ENCODE measurements around the gene UQCRHL. TPM values are rescaled to one million over a fixed set of nuclear protein-coding genes. Genes with fewer than 3 reads are reported as not detected.

UQCRHL gene
- total RNA-seq, 1 experiment from 2014 or later = 2.6 TPM

DNA sequence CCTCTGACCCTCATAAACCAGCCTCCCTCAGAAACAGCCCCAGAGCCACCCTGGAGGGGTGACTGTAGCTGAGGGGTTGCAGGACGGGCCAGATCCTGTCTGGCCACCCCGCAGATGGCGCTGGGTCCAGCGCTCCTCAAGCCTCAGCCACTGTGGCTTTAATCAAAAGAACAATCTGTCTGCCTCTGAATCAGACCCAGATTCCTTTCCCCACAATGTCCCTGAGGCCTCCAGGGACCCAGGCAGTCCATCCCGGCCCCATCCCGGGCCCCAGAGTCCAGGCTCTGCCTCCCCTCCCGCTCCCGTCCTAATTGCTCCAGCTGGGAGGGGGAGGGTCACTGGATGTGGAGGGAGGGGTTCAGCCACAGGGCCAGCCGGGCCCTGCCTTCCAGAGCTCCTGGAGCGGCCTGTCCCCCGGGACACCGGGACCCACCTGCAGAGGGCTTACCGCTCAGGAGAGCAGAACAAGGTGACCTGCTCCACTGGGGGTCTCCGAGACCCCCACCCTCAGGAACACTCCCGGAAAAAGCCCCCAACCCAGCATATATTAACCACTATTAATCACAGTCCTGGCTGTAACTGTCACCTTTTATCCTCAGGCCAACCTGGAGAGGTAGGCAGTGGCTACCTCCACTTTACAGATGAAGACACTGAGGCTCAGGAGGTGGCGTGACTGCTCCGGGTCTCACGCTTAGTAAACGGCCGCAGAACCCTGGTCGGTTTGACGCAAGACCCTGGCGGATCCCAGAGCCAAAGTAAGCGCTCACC is 49.7 kb downstream of the UQCRHL start:
- intact Hi-C loops (cut with micrococcal nuclease; ENCODE audit: unreplicated experiment) (no loop called here), in situ Hi-C loops (cut with HindIII; ENCODE audit: low pct_unique_long_range_greater_than_20kb, low sequenced_read_pairs) (no loop called here)
- CTCF ChIA-PET = interaction anchor here (0.5 kb wide), 1 partner anchor 14 kb away, joined by 4 read pairs; no protein-coding TSS in a partner anchor

More for the DNA sequence above, 49.7 kb downstream of the UQCRHL start:
- Histone ChIP-seq H3K9me3 (ENCODE audit: control insufficient read depth, insufficient read depth, low read depth, low read length) (no peaks in the 10 kb centered on the region), H3K4me3 (ENCODE audit: low read depth in 2 of 2, low read length in 2 of 2) (no peak overlapping the region; a peak in 1 of 4 replicates), H3K36me3 (ENCODE audit: control insufficient read depth, insufficient read depth, low read length) (no peaks in the 10 kb centered on the region), H3K4me1 (ENCODE audit: control insufficient read depth, insufficient read depth, low read length) (peaks cover 33% of the 10 kb centered on the region), H3K27ac (ENCODE audit: low read length) (peak overlapping the region; percentile 66), H3K27me3 (ENCODE audit: control insufficient read depth, insufficient read depth, low read length) (no peaks in the 10 kb centered on the region)
- ATAC-seq = peak; percentile 50
- POLR2A ChIA-PET = no interaction called here
- BruUV-seq (replicated peaks) = no TSS peak
- DNase-seq (ENCODE audit: low read depth, low spot score) = no peak
- TF ChIP-seq, protein P1, sequence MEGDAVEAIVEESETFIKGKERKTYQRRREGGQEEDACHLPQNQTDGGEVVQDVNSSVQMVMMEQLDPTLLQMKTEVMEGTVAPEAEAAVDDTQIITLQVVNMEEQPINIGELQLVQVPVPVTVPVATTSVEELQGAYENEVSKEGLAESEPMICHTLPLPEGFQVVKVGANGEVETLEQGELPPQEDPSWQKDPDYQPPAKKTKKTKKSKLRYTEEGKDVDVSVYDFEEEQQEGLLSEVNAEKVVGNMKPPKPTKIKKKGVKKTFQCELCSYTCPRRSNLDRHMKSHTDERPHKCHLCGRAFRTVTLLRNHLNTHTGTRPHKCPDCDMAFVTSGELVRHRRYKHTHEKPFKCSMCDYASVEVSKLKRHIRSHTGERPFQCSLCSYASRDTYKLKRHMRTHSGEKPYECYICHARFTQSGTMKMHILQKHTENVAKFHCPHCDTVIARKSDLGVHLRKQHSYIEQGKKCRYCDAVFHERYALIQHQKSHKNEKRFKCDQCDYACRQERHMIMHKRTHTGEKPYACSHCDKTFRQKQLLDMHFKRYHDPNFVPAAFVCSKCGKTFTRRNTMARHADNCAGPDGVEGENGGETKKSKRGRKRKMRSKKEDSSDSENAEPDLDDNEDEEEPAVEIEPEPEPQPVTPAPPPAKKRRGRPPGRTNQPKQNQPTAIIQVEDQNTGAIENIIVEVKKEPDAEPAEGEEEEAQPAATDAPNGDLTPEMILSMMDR (IDR thresholded peaks at IDR 0.05) = no peak
- TF ChIP-seq TCF7L2 (IDR thresholded peaks at IDR 0.05; ENCODE audit: low read depth, low read length) = no peak
- TF ChIP-seq, protein P2, sequence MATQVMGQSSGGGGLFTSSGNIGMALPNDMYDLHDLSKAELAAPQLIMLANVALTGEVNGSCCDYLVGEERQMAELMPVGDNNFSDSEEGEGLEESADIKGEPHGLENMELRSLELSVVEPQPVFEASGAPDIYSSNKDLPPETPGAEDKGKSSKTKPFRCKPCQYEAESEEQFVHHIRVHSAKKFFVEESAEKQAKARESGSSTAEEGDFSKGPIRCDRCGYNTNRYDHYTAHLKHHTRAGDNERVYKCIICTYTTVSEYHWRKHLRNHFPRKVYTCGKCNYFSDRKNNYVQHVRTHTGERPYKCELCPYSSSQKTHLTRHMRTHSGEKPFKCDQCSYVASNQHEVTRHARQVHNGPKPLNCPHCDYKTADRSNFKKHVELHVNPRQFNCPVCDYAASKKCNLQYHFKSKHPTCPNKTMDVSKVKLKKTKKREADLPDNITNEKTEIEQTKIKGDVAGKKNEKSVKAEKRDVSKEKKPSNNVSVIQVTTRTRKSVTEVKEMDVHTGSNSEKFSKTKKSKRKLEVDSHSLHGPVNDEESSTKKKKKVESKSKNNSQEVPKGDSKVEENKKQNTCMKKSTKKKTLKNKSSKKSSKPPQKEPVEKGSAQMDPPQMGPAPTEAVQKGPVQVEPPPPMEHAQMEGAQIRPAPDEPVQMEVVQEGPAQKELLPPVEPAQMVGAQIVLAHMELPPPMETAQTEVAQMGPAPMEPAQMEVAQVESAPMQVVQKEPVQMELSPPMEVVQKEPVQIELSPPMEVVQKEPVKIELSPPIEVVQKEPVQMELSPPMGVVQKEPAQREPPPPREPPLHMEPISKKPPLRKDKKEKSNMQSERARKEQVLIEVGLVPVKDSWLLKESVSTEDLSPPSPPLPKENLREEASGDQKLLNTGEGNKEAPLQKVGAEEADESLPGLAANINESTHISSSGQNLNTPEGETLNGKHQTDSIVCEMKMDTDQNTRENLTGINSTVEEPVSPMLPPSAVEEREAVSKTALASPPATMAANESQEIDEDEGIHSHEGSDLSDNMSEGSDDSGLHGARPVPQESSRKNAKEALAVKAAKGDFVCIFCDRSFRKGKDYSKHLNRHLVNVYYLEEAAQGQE (IDR thresholded peaks at IDR 0.05; ENCODE audit: insufficient read depth in 1 of 2, low read depth in 2 of 2, low read length in 1 of 2) = no peak
- no peak for TF ChIP-seq POLR2AphosphoS5 (IDR thresholded peaks at IDR 0.05; ENCODE audit: low read depth, low read length)
- TF ChIP-seq SIN3A (IDR thresholded peaks at IDR 0.05; ENCODE audit: borderline replicate concordance, insufficient read depth, low read depth, low read length) = no peak

Other genes with a start within 250 kb of the UQCRHL start
- 3.1 TPM for gene AGMAT, start 222.6 kb downstream of the UQCRHL start, total RNA-seq (2021; ENCODE audit: unreplicated experiment)
- 27.7 TPM for gene DDI2, start 190.2 kb downstream of the UQCRHL start, total RNA-seq (2021; ENCODE audit: unreplicated experiment)
- 54.6 TPM for gene PLEKHM2, start 123.3 kb downstream of the UQCRHL start, total RNA-seq (2021; ENCODE audit: unreplicated experiment)
- 0.64 TPM for gene SLC25A34, start 71.4 kb downstream of the UQCRHL start, total RNA-seq (2021; ENCODE audit: unreplicated experiment)
- not detected for gene TMEM82, start 65.2 kb downstream of the UQCRHL start, total RNA-seq (2021; ENCODE audit: unreplicated experiment)
- 4.3 TPM for gene FBLIM1, start 48.9 kb downstream of the UQCRHL start, total RNA-seq (2021; ENCODE audit: unreplicated experiment)
- 58.3 TPM for gene SPEN, start 40.1 kb upstream of the UQCRHL start, total RNA-seq (2021; ENCODE audit: unreplicated experiment)
- 41.6 TPM for gene ZBTB17, start 168.5 kb upstream of the UQCRHL start, total RNA-seq (2021; ENCODE audit: unreplicated experiment)
- not detected for gene SRARP, start 196.6 kb upstream of the UQCRHL start, total RNA-seq (2021; ENCODE audit: unreplicated experiment)
- 0.10 TPM for gene HSPB7, start 210.4 kb upstream of the UQCRHL start, total RNA-seq (2021; ENCODE audit: unreplicated experiment)
- gene CLCNKA, start 214.4 kb upstream of the UQCRHL start, total RNA-seq (2021; ENCODE audit: unreplicated experiment) = 0.57 TPM
- gene CLCNKB, start 236.1 kb upstream of the UQCRHL start, total RNA-seq (2021; ENCODE audit: unreplicated experiment) = not detected

Measured in Panc1 (cell line).